ENCODE results near the gene LCORL. TPM values are rescaled to one million over a fixed set of nuclear protein-coding genes. Genes with fewer than 3 reads are reported as not detected.

LCORL gene
- 9.5 and 12.8 TPM in 2 replicates for total RNA-seq

DNA sequence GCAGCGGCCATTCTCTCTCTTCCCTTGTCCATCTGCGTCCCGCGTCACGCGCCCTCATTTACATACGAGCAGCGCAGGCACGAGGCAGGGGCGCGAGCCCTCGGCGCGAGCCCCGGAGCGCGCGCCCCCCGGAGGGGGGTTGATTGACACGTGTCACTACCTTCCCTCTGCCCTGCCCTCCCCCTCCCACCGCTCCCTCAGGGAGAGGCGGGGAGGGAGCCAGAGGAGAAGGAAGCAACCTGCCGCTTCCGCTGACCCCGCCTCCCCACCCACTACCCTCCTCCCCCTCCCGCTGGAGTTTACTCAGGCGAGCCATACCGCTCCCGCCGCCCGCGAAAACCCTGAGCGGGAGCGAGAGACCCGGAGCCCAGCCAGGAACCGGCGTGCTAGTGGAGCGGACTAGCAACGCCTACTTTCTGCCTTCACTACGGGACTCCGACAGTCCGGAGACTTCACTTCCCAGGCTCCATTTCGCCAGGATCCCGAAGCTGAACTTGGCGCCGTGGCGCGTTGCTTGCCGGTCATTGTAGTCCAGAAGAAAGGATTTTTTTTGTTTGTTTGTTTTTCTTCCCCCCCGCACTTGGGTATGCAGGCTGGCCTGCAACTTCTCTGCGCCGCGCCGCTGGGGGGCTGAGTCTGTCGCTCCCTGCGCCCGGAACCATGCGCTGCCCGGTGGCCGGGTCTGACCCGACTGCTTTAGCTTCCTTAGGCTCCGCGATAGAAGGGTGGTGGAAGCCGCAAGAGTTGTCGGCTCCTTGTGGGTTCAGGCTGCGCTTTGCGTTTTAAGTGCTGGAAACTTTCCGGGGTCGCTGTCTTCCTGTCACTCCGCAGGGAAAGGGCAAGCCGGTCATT is at the start of gene LCORL:
Gene LCORL, minus strand, starts transcription at position 36 of the 852 bp plus-strand sequence. Its CDS starts 4 bp downstream, at position 32.
- Mint-ChIP-seq H3K9me3 (no peaks in the 10 kb centered on the region), H3K4me3 (ENCODE audit: low read depth) (peak within 1 kb of the TSS; percentile 92), H3K27ac (peak within 1 kb of the TSS; percentile 84), H3K4me1 (ENCODE audit: low read depth) (peaks cover 14% of the 10 kb centered on the region), H3K36me3 (ENCODE audit: low read depth) (no peaks in the 10 kb centered on the region), H3K27me3 (ENCODE audit: low read depth) (peaks cover 57% of the 10 kb centered on the region)
- DNase-seq (ENCODE audit: low spot score) = peak; percentile 83
- intact Hi-C loops (cut with micrococcal nuclease) = loop anchor here (1.0 to 2.0 kb wide), 4 partner anchors 35 to 445 kb away; partner anchors contain the start of genes DCAF16, LAP3, MED28 and NCAPG

DNA sequence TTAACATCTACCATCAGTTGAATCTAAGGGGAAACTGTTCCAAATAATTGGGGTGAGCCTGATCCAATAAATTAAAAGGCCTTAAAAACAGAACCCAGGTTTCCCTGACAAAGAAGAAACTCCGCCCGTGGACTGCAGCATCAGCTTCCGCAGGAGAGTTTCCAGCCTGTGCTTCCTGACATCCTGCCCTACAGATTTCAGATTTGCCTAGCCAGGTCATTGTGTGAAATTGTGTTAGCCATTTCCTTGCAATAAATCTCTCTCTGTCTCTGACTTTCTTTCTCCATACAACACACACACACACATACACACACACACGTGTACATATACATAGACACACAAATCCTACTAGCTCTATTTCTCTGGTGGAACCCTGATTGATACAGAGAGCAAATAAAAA is 48.3 kb upstream of the LCORL start:
- Mint-ChIP-seq H3K36me3 (ENCODE audit: low read depth) (no peaks in the 10 kb centered on the region), H3K27me3 (ENCODE audit: low read depth) (peaks cover 15% of the 10 kb centered on the region), H3K4me1 (ENCODE audit: low read depth) (peaks cover 2% of the 10 kb centered on the region), H3K27ac (no peak overlapping the region), H3K9me3 (peaks cover 8% of the 10 kb centered on the region), H3K4me3 (ENCODE audit: low read depth) (no peak overlapping the region)
- no peak for DNase-seq (ENCODE audit: low spot score)
- intact Hi-C loops (cut with micrococcal nuclease) = no loop called here

DNA sequence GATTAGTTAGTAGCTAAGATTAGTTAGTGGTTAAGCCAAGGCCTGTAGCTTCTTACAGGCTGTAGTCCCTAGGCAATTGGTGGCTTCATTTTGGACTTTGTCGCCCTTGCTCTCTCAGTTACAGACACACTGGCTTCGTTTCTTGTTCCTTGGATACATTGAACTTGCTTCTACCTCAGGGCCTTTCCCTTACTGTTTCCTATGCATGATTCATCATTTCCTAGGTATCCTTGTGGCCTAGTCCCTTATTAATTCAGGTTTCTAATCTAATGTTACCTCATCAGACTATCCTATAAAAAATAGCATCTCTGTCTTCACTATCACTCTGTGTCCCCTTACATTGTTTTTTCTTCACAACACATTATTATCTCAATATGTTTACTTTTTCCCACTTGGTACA is 45.5 kb upstream of the LCORL start:
- no peaks in the 10 kb centered on the region for H3K36me3 Mint-ChIP-seq (ENCODE audit: low read depth)
- no peak overlapping the region for H3K27ac Mint-ChIP-seq
- peaks cover 22% of the 10 kb centered on the region for H3K9me3 Mint-ChIP-seq
- DNase-seq (ENCODE audit: low spot score) = no peak
- peaks cover 21% of the 10 kb centered on the region for H3K27me3 Mint-ChIP-seq (ENCODE audit: low read depth)
- intact Hi-C loops (cut with micrococcal nuclease) = no loop called here
- no peaks in the 10 kb centered on the region for H3K4me1 Mint-ChIP-seq (ENCODE audit: low read depth)
- no peak overlapping the region for H3K4me3 Mint-ChIP-seq (ENCODE audit: low read depth)

DNA sequence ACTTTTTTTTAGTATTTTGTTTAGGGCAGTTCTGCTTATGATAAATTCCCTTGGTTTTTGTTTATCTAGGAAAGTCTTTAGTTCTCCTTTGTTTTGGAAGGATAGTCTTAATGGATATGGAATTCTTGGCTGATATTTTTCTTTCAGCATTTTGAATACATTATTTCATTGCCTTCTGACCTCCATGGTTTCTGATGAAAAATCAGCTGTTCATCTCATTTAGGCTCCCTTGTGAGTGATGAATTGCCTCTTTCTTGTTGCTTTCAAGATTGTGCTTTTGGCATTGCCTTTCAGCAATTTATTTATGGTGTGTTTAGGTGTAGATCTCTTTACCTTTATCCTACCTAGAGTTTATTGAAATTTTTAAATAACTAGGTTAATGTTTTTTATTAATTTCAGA is 41.5 kb upstream of the LCORL start:
- no peak for DNase-seq (ENCODE audit: low spot score)
- H3K36me3 Mint-ChIP-seq (ENCODE audit: low read depth) = no peaks in the 10 kb centered on the region
- peaks cover 27% of the 10 kb centered on the region for H3K27me3 Mint-ChIP-seq (ENCODE audit: low read depth)
- no peak overlapping the region for H3K27ac Mint-ChIP-seq
- peaks cover 22% of the 10 kb centered on the region for H3K9me3 Mint-ChIP-seq
- intact Hi-C loops (cut with micrococcal nuclease) = no loop called here
- no peak overlapping the region for H3K4me3 Mint-ChIP-seq (ENCODE audit: low read depth)
- peaks cover 2% of the 10 kb centered on the region for H3K4me1 Mint-ChIP-seq (ENCODE audit: low read depth)

DNA sequence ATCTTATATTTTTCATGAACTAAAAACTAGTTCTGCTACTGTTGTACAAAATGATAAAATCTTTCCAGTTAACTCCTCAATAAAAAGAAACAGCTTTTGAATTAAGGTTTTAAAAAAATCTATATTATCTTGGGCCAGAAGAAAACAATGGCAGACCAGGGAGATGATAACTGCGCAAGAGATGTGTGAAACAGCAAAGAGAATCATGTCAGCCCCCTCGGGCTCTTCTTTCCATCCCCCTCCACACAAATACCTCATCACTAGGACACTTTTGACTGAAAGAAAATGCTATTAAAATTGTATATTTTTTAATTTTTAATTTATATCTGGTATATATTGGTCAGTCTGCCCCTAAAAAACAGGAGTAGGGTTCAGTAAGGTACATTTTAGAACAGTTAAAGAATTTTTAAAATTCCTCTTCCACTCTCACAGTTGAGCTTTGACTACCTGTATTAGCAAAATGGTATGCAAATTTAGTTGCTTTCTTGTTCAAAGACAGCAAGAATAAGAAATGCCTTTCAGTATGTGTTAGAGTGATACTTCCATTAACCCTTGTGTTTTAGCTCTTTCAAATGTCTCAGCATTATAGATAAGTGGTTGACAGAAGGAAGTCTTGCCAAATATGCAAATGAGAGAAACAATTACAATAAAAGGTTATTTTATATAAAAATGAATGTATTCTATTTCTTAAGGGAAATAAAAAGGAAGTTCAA is 36.4 kb upstream of the LCORL start:
- Mint-ChIP-seq H3K27me3 (ENCODE audit: low read depth) (peaks cover 35% of the 10 kb centered on the region), H3K36me3 (ENCODE audit: low read depth) (no peaks in the 10 kb centered on the region), H3K27ac (no peak overlapping the region), H3K9me3 (peaks cover 2% of the 10 kb centered on the region), H3K4me1 (ENCODE audit: low read depth) (peaks cover 14% of the 10 kb centered on the region), H3K4me3 (ENCODE audit: low read depth) (no peak overlapping the region)
- DNase-seq (ENCODE audit: low spot score) = no peak
- intact Hi-C loops (cut with micrococcal nuclease) = loop anchor here (2.0 kb wide), 1 partner anchor 35 kb away; no protein-coding TSS in a partner anchor

DNA sequence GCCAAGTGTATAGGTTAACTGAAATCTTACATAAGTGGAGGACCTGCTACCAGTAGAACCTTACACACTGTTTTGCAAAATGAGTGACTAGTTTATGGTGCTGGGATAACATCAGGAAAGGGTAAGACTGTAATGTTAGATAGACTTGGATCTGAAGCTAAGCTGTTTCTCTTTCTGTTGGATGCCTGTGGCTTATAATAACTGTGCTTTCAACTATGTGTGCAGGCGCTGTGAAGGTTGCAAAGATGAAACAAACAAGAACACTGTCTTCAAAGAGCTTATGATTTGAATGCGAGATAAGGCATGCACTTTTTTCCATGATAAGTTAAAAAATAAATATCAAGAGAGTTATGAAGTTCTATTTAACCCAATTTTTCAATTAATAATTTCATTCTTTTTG is 34.5 kb upstream of the LCORL start:
- no peak overlapping the region for H3K27ac Mint-ChIP-seq
- H3K9me3 Mint-ChIP-seq = no peaks in the 10 kb centered on the region
- H3K4me1 Mint-ChIP-seq (ENCODE audit: low read depth) = peaks cover 14% of the 10 kb centered on the region
- H3K4me3 Mint-ChIP-seq (ENCODE audit: low read depth) = no peak overlapping the region
- H3K27me3 Mint-ChIP-seq (ENCODE audit: low read depth) = peaks cover 39% of the 10 kb centered on the region
- intact Hi-C loops (cut with micrococcal nuclease) = loop anchor here (2.0 kb wide), 1 partner anchor 33 kb away; no protein-coding TSS in a partner anchor
- DNase-seq (ENCODE audit: low spot score) = no peak
- H3K36me3 Mint-ChIP-seq (ENCODE audit: low read depth) = no peaks in the 10 kb centered on the region

DNA sequence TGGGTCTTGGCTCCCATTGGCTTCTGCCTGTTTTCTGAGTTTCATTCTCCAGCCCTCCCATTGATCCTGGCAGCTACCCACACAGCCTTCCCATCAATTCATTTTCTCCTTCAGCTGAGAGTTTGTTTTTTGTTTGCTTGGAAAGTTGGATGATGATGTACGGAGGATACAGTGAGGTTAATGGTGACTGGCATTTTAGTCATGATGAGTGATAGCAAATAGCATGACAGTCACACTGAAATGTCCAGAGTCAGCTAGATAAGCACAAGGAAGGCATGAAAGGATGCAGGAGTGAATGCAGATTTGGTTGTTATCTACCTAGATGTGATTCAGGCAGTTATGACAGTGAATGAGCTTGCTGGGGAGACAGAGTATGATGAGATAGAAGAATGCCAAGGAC is 30.6 kb upstream of the LCORL start:
- Mint-ChIP-seq H3K36me3 (ENCODE audit: low read depth) (no peaks in the 10 kb centered on the region), H3K27me3 (ENCODE audit: low read depth) (peaks cover 27% of the 10 kb centered on the region), H3K4me1 (ENCODE audit: low read depth) (peaks cover 9% of the 10 kb centered on the region), H3K4me3 (ENCODE audit: low read depth) (no peak overlapping the region), H3K9me3 (no peaks in the 10 kb centered on the region), H3K27ac (no peak overlapping the region)
- no peak for DNase-seq (ENCODE audit: low spot score)
- intact Hi-C loops (cut with micrococcal nuclease) = no loop called here

DNA sequence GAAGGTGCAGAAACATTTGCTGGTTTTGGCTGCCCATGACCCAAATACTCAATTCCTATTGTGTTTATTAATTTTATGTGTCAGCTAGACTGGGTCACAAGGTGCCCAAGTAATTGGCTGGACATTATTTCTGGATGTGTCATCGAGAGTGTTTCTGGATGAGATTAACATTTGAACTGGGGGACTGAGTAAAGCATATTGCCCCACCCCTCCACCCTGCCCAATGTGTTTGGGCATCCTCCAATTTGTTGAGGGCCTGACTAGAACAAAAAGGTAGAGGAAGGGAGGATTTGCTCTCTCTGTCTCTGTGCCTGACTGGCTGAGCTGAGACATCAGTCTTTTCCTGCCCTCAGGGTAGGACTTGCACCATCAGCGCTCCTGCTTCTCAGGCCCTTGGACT is 29.7 kb upstream of the LCORL start:
- no peak overlapping the region for H3K27ac Mint-ChIP-seq
- no peaks in the 10 kb centered on the region for H3K9me3 Mint-ChIP-seq
- H3K36me3 Mint-ChIP-seq (ENCODE audit: low read depth) = no peaks in the 10 kb centered on the region
- no peak overlapping the region for H3K4me3 Mint-ChIP-seq (ENCODE audit: low read depth)
- DNase-seq (ENCODE audit: low spot score) = no peak
- H3K27me3 Mint-ChIP-seq (ENCODE audit: low read depth) = peaks cover 27% of the 10 kb centered on the region
- intact Hi-C loops (cut with micrococcal nuclease) = no loop called here
- peaks cover 9% of the 10 kb centered on the region for H3K4me1 Mint-ChIP-seq (ENCODE audit: low read depth)

DNA sequence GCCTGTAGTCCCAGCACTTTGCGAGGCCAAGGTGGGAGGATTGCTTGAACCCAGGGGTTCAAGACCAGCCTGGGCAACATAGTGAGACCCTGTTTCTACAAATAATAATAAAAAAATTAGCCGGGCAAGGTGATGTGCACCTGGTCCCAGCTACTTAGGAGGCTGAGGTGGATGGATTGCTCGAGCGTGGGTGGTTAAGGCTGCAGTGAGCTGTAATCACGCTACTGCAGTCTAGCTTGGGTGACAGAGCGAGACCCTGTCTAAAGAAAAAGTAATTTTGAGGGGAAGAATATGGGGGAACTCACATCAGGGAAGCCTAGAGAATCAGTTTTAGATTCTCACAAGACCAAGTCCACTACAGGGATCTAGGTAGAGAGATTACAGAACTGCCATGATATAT is 28.9 kb upstream of the LCORL start:
- H3K4me1 Mint-ChIP-seq (ENCODE audit: low read depth) = peaks cover 2% of the 10 kb centered on the region
- no peak for DNase-seq (ENCODE audit: low spot score)
- peaks cover 20% of the 10 kb centered on the region for H3K27me3 Mint-ChIP-seq (ENCODE audit: low read depth)
- no peaks in the 10 kb centered on the region for H3K9me3 Mint-ChIP-seq
- intact Hi-C loops (cut with micrococcal nuclease) = no loop called here
- H3K4me3 Mint-ChIP-seq (ENCODE audit: low read depth) = no peak overlapping the region
- no peaks in the 10 kb centered on the region for H3K36me3 Mint-ChIP-seq (ENCODE audit: low read depth)
- H3K27ac Mint-ChIP-seq = no peak overlapping the region

DNA sequence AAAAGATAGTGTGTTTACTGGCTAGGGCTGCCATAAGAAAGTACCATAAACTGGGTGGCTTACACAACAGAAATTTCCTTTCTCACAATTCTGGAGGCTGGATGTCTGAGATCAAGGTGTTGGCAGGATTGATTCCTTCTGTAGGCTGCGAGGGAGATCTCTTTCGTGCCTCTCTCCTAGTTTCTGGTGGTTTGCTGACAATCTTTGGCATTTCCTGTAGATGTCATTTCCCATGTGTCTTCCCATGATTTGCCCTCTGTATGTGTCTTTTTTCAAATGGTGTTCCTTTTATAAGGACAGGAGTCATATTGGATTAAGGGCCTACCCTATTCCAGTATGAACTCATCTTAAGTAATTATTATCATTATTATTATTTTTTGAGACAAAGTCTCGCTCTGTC is 27.9 kb upstream of the LCORL start:
- no peak overlapping the region for H3K27ac Mint-ChIP-seq
- no peaks in the 10 kb centered on the region for H3K4me1 Mint-ChIP-seq (ENCODE audit: low read depth)
- intact Hi-C loops (cut with micrococcal nuclease) = no loop called here
- H3K4me3 Mint-ChIP-seq (ENCODE audit: low read depth) = no peak overlapping the region
- H3K36me3 Mint-ChIP-seq (ENCODE audit: low read depth) = no peaks in the 10 kb centered on the region
- DNase-seq (ENCODE audit: low spot score) = no peak
- no peaks in the 10 kb centered on the region for H3K9me3 Mint-ChIP-seq
- peaks cover 19% of the 10 kb centered on the region for H3K27me3 Mint-ChIP-seq (ENCODE audit: low read depth)

DNA sequence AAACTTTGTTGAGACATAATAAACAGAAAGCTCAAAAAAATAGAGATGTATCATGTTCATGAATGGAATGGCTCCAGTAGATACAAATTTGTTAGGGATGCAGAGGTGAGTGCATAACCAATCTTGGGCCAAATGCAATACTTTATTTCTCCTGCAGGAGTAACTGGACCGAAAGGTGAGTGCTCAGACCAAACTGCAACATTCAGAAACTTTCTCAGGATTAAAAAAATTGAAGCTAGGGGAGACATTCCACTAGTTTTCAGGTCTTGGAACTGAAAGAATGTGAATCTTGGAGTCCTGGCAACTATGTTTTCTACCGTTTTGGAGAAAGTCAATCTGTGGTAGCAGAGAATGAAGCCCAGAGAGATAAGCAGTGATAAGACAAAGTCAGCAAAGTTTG is 21.2 kb upstream of the LCORL start:
- intact Hi-C loops (cut with micrococcal nuclease) = no loop called here
- H3K4me3 Mint-ChIP-seq (ENCODE audit: low read depth) = no peak overlapping the region

DNA sequence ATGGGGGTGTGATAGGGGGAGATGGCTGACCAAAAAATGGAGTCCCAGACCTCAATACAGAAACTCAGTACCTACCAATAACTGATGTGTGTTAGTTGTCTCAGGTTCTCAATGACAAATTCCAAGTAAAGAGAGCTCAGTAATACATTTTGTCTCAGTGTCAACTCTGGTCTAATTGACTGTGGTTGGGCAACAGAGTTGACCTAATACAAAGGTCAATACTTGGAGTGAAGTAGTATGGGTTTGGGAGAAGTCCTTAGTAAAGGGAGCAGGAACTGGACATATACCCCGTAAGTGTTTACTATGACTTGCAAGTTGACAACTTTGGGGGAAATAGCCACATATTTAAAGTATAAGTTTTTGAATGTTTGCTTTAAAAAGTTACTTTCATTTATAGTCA is 20.5 kb upstream of the LCORL start:
- Mint-ChIP-seq H3K27me3 (ENCODE audit: low read depth) (peaks cover 14% of the 10 kb centered on the region), H3K36me3 (ENCODE audit: low read depth) (no peaks in the 10 kb centered on the region), H3K4me3 (ENCODE audit: low read depth) (no peak overlapping the region), H3K27ac (no peak overlapping the region), H3K9me3 (no peaks in the 10 kb centered on the region), H3K4me1 (ENCODE audit: low read depth) (no peaks in the 10 kb centered on the region)
- intact Hi-C loops (cut with micrococcal nuclease) = no loop called here
- no peak for DNase-seq (ENCODE audit: low spot score)

More for the DNA sequence above, 21.2 kb upstream of the LCORL start:
- H3K36me3 Mint-ChIP-seq (ENCODE audit: low read depth) = no peaks in the 10 kb centered on the region
- H3K27me3 Mint-ChIP-seq (ENCODE audit: low read depth) = peaks cover 10% of the 10 kb centered on the region
- no peaks in the 10 kb centered on the region for H3K4me1 Mint-ChIP-seq (ENCODE audit: low read depth)
- H3K9me3 Mint-ChIP-seq = no peaks in the 10 kb centered on the region
- no peak overlapping the region for H3K27ac Mint-ChIP-seq
- no peak for DNase-seq (ENCODE audit: low spot score)

DNA sequence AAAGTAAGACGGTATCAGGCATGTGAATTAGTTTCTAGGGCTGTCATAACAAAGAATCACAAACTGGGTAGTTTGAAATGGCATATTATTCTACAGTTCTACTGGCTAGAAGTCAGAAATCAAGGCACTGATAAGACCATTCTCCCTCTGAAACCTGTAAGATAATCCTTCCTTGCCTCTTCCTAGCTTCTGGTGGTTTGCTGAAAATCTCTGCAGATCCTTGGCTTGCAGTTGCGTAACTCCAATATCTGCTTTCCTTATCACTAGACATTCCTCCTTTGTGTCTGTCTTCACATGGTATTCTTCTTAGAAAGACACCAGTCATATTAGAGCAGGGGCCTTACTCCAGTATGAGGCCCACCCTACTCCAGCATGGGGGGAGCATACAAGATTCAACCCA is 19.6 kb upstream of the LCORL start:
- Mint-ChIP-seq H3K4me3 (ENCODE audit: low read depth) (no peak overlapping the region), H3K27me3 (ENCODE audit: low read depth) (peaks cover 16% of the 10 kb centered on the region), H3K9me3 (no peaks in the 10 kb centered on the region), H3K36me3 (ENCODE audit: low read depth) (no peaks in the 10 kb centered on the region), H3K4me1 (ENCODE audit: low read depth) (no peaks in the 10 kb centered on the region), H3K27ac (no peak overlapping the region)
- intact Hi-C loops (cut with micrococcal nuclease) = no loop called here
- no peak for DNase-seq (ENCODE audit: low spot score)
